22Rv1 (cell line): ENCODE measurements around the gene ARAP1.

Experiments
- CTCF ChIP-seq: fragments of 450-650 bp; IDR thresholded peaks from 2 replicates; pipeline ENCODE4 v1.5.1; 2017; ENCODE audit warnings: mild to moderate bottlenecking
- ZFX ChIP-seq: fragments of 450-650 bp; IDR thresholded peaks from 2 replicates; pipeline ENCODE4 v1.6.1; 2017; ENCODE audit warnings: antibody characterized with exemption, borderline replicate concordance

GRCh38 chr11:72772059-72772458 is 19.9 kb upstream of the ARAP1 start:
- no peak for TF ChIP-seq CTCF
- no peak for TF ChIP-seq ZFX
